Inferior parietal cortex (tissue), 1 donor: Measurements from ENCODE around the gene TSPAN31.

Experiments
- DNase-seq: peaks from one replicate; pipeline ENCODE4 v3.0.0-alpha.2; 2016; ENCODE audit errors: extremely low spot score

Gene TSPAN31

GRCh38 chr12:57722716-57723629 lies 21.9 kb upstream of the TSPAN31 start:
- DNase-seq = no peak

- DNase-seq = no peak
These were observed 21.2 kb upstream of the TSPAN31 start for GRCh38 chr12:57723630-57723962.

- DNase-seq = no peak
These were observed 20.6 kb upstream of the TSPAN31 start for GRCh38 chr12:57724003-57724935.

GRCh38 chr12:57724936-57725740 lies 19.7 kb upstream of the TSPAN31 start:
- DNase-seq = no peak

- DNase-seq = no peak
These were observed 19.0 kb upstream of the TSPAN31 start for GRCh38 chr12:57725851-57726150.

GRCh38 chr12:57726151-57726883 lies 18.5 kb upstream of the TSPAN31 start:
- DNase-seq = no peak

- DNase-seq = no peak
These were observed 17.7 kb upstream of the TSPAN31 start for GRCh38 chr12:57726884-57727757.

- no peak for DNase-seq
These were observed 17.0 kb upstream of the TSPAN31 start for GRCh38 chr12:57727758-57728395.

- DNase-seq = no peak
These were observed 15.5 kb upstream of the TSPAN31 start for GRCh38 chr12:57729321-57729844.

GRCh38 chr12:57730336-57731067 lies 14.3 kb upstream of the TSPAN31 start:
- DNase-seq = no peak

- DNase-seq = no peak
These were observed 13.3 kb upstream of the TSPAN31 start for GRCh38 chr12:57731411-57732080.

GRCh38 chr12:57732270-57732669 lies 12.6 kb upstream of the TSPAN31 start:
- DNase-seq = no peak

- no peak for DNase-seq
These were observed 11.9 kb upstream of the TSPAN31 start for GRCh38 chr12:57732726-57733593.

GRCh38 chr12:57733928-57734327 lies 10.9 kb upstream of the TSPAN31 start:
- no peak for DNase-seq

GRCh38 chr12:57734591-57734990 lies 10.2 kb upstream of the TSPAN31 start:
- no peak for DNase-seq

- no peak for DNase-seq
These were observed 9.5 kb upstream of the TSPAN31 start for GRCh38 chr12:57735198-57735855.
